Measurements from ENCODE around the gene CIART.
"Not testable (repeated sequence)": the region's sequence is repeated elsewhere in the genome, so short reads cannot be mapped to it uniquely, and the experiment has no call there.

The CIART gene

GRCh38 chr1:150281758-150282557 is at the start of gene CIART:
Gene CIART, plus strand, starts transcription at chr1:150282554. Its CDS starts 714 bp downstream, at chr1:150283268.
- FAIRE-seq = peak; percentile 97

- FAIRE-seq = not testable (repeated sequence)
Measured at GRCh38 chr1:150232921-150233320, 49.4 kb upstream of the CIART start.

GRCh38 chr1:150233359-150234308 is 48.7 kb upstream of the CIART start:
- FAIRE-seq = no peak

- FAIRE-seq = no peak
Measured at GRCh38 chr1:150234309-150234565, 48.1 kb upstream of the CIART start.

- FAIRE-seq = no peak
Measured at GRCh38 chr1:150234566-150235293, 47.6 kb upstream of the CIART start.

- FAIRE-seq = no peak
Measured at GRCh38 chr1:150235294-150235851, 47.0 kb upstream of the CIART start.

GRCh38 chr1:150235852-150236613 is 46.3 kb upstream of the CIART start, which contains the start of gene ANP32E:
Gene ANP32E, minus strand, starts transcription at chr1:150236112. Its CDS starts 326 bp downstream, at chr1:150235786.
- peak; percentile 98 for FAIRE-seq

GRCh38 chr1:150236614-150237100 is 45.7 kb upstream of the CIART start:
- no peak for FAIRE-seq

- not testable (repeated sequence) for FAIRE-seq
Measured at GRCh38 chr1:150237176-150237575, 45.2 kb upstream of the CIART start.

- no peak for FAIRE-seq
Measured at GRCh38 chr1:150237746-150238145, 44.6 kb upstream of the CIART start.

- FAIRE-seq = no peak
Measured at GRCh38 chr1:150243003-150243402, 39.4 kb upstream of the CIART start.

- FAIRE-seq = no peak
Measured at GRCh38 chr1:150249936-150250335, 32.4 kb upstream of the CIART start.

- FAIRE-seq = no peak
Measured at GRCh38 chr1:150256198-150256553, 26.2 kb upstream of the CIART start.

GRCh38 chr1:150256554-150257341 is 25.6 kb upstream of the CIART start:
- FAIRE-seq = no peak

- no peak for FAIRE-seq
Measured at GRCh38 chr1:150257624-150258585, 24.4 kb upstream of the CIART start, which contains the start of gene CA14. Gene CA14, plus strand, starts transcription at chr1:150257774. Its CDS starts 355 bp downstream, at chr1:150258129.

- no peak for FAIRE-seq
Measured at GRCh38 chr1:150259217-150259616, 23.1 kb upstream of the CIART start.

GRCh38 chr1:150259758-150260669 is 22.3 kb upstream of the CIART start:
- FAIRE-seq = no peak

GRCh38 chr1:150261367-150261766 is 21.0 kb upstream of the CIART start:
- FAIRE-seq = no peak
